Hepatocyte (in vitro differentiated cells): Measurements from ENCODE around the gene SOBP.

ENCODE experiments used
- CTCF ChIP-seq: fragments of 200-600 bp; sonication (generic); IDR thresholded peaks from 2 replicates; pipeline ENCODE4 v1.5.1; 2016; ENCODE audit warnings: antibody characterized with exemption, mild to moderate bottlenecking; ENCODE audit not compliant: poor library complexity
- EZH2 ChIP-seq: fragments of 200-600 bp; sonication (generic); IDR thresholded peaks from 2 replicates; pipeline ENCODE4 v1.6.1; 2016; ENCODE audit warnings: antibody characterized with exemption, mild to moderate bottlenecking, borderline replicate concordance

DNA sequence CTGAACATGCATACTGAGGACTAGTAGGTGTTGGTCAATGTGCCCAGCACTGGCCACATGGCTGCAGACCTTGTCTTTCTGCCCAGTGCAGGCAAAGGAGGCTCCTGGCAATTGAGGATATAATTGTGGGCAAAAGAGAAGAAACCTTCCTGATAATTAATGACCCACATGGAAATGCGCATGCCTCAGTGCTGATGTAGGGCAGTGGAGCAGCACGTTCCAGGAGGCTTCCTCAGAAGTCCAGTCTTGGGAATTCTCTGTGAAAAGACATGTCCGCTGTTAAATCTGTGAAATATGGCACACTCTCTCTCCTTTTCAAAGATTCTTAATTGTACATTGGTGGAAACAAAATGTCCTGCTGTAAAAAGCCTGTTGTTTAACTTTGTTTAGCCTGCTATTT lies 34.7 kb downstream of the SOBP start:
- TF ChIP-seq CTCF = no peak
- TF ChIP-seq EZH2 = no peak
